MCF 10A (cell line): ENCODE measurements around the gene CPNE5. TPM values are rescaled to one million over a fixed set of nuclear protein-coding genes. Genes with fewer than 3 reads are reported as not detected.

ENCODE experiments used
- BruUV-seq: library from RNA; stranded (reverse); fragments of 400-500 nt; replicated peaks from 2 replicates; lab custom pipeline; 2021; lab: Mats Ljungman, UMichigan
- CTCF ChIA-PET: fragments of 300-600 bp; sonication (Branson Sonifier 250); formaldehyde crosslinking; extraction: SDS; loops from one replicate; lab custom pipeline; 2021; ENCODE audit warnings: antibody characterized with exemption, inconsistent platforms; lab: Yijun Ruan, JAX
- POLR2A ChIA-PET: fragments of 300-600, 350-650 bp; sonication (Branson Sonifier 250); formaldehyde crosslinking; extraction: SDS; loops from one replicate; lab custom pipeline; 2020; ENCODE audit warnings: antibody characterized with exemption, inconsistent platforms; lab: Yijun Ruan, JAX
- DNase-seq: peaks from one replicate; pipeline ENCODE4 v3.0.0-alpha.2; 2018; ENCODE audit not compliant: unreplicated experiment
- H3K27ac Mint-ChIP-seq: one replicate; pipeline ENCODE4 v1.8.0; 2022; ENCODE audit warnings: mild to moderate bottlenecking, low read depth, mixed read lengths; ENCODE audit not compliant: unreplicated experiment
- H3K27me3 Mint-ChIP-seq: one replicate; pipeline ENCODE4 v1.8.0; 2022; ENCODE audit warnings: mixed read lengths; ENCODE audit not compliant: insufficient read depth, unreplicated experiment
- H3K36me3 Mint-ChIP-seq: one replicate; pipeline ENCODE4 v1.8.0; 2022; ENCODE audit warnings: mild to moderate bottlenecking, moderate library complexity, mixed read lengths; ENCODE audit not compliant: insufficient read depth, unreplicated experiment
- H3K4me1 Mint-ChIP-seq: one replicate; pipeline ENCODE4 v1.8.0; 2022; ENCODE audit warnings: mixed read lengths; ENCODE audit not compliant: insufficient read depth, unreplicated experiment
- H3K4me3 Mint-ChIP-seq: one replicate; pipeline ENCODE4 v1.8.0; 2022; ENCODE audit warnings: mild to moderate bottlenecking, moderate library complexity, mixed read lengths; ENCODE audit not compliant: unreplicated experiment
- H3K9me3 Mint-ChIP-seq: one replicate; pipeline ENCODE4 v1.8.0; 2022; ENCODE audit warnings: mixed read lengths; ENCODE audit not compliant: unreplicated experiment
- CTCF ChIP-seq: fragments of 200-600 bp; IDR thresholded peaks from one replicate; pipeline ENCODE4 v1.8.0; 2022; ENCODE audit warnings: antibody characterized with exemption, mild to moderate bottlenecking; ENCODE audit not compliant: unreplicated experiment
- intact Hi-C: fragments of 100-400 bp; cut with micrococcal nuclease; formaldehyde crosslinking; loops from 2 replicates; pipeline ENCODE4 v1.14.1; 2022
- total RNA-seq: library from RNA; stranded (reverse); gene quantifications from 2 replicates; pipeline ENCODE4 v1.2.3, GENCODE V29; 2022

CPNE5 gene
- total RNA-seq, 1 experiment from 2014 or later, result not detected

- no TSS peak for BruUV-seq
- Mint-ChIP-seq H3K9me3 (no peaks in the 10 kb centered on the region), H3K4me1 (no peaks in the 10 kb centered on the region), H3K27me3 (peaks cover 12% of the 10 kb centered on the region), H3K4me3 (no peak overlapping the region), H3K36me3 (no peaks in the 10 kb centered on the region), H3K27ac (no peak overlapping the region)
- ChIA-PET CTCF (interaction anchor here (1.4 kb wide), 1 partner anchor 39 kb away, joined by 4 read pairs; no protein-coding TSS in a partner anchor), POLR2A (no interaction called here)
- TF ChIP-seq CTCF, result no peak
- intact Hi-C loops, result no loop called here
- no peak for DNase-seq
Observed at GRCh38 chr6:36797653-36798052, 41.6 kb downstream of the CPNE5 start.

- intact Hi-C loops, result no loop called here
- peaks cover 12% of the 10 kb centered on the region for H3K27me3 Mint-ChIP-seq
- H3K27ac Mint-ChIP-seq, result no peak overlapping the region
- ChIA-PET CTCF (no interaction called here), POLR2A (interaction anchor here (0.6 kb wide), 1 partner anchor 41 kb away, joined by 3 read pairs; no protein-coding TSS in a partner anchor)
- H3K4me1 Mint-ChIP-seq, result no peaks in the 10 kb centered on the region
- no peaks in the 10 kb centered on the region for H3K36me3 Mint-ChIP-seq
- no peak overlapping the region for H3K4me3 Mint-ChIP-seq
- no TSS peak for BruUV-seq
- no peaks in the 10 kb centered on the region for H3K9me3 Mint-ChIP-seq
- no peak for TF ChIP-seq CTCF
- no peak for DNase-seq
Observed at GRCh38 chr6:36797055-36797454, 42.2 kb downstream of the CPNE5 start.

- ChIA-PET POLR2A (no interaction called here), CTCF (no interaction called here)
- no peak overlapping the region for H3K4me3 Mint-ChIP-seq
- no TSS peak for BruUV-seq
- H3K9me3 Mint-ChIP-seq, result no peaks in the 10 kb centered on the region
- H3K4me1 Mint-ChIP-seq, result no peaks in the 10 kb centered on the region
- intact Hi-C loops, result no loop called here
- H3K36me3 Mint-ChIP-seq, result no peaks in the 10 kb centered on the region
- no peak for DNase-seq
- H3K27ac Mint-ChIP-seq, result no peak overlapping the region
- no peak for TF ChIP-seq CTCF
- peaks cover 23% of the 10 kb centered on the region for H3K27me3 Mint-ChIP-seq
Observed at GRCh38 chr6:36794713-36795065, 44.6 kb downstream of the CPNE5 start.

DNA sequence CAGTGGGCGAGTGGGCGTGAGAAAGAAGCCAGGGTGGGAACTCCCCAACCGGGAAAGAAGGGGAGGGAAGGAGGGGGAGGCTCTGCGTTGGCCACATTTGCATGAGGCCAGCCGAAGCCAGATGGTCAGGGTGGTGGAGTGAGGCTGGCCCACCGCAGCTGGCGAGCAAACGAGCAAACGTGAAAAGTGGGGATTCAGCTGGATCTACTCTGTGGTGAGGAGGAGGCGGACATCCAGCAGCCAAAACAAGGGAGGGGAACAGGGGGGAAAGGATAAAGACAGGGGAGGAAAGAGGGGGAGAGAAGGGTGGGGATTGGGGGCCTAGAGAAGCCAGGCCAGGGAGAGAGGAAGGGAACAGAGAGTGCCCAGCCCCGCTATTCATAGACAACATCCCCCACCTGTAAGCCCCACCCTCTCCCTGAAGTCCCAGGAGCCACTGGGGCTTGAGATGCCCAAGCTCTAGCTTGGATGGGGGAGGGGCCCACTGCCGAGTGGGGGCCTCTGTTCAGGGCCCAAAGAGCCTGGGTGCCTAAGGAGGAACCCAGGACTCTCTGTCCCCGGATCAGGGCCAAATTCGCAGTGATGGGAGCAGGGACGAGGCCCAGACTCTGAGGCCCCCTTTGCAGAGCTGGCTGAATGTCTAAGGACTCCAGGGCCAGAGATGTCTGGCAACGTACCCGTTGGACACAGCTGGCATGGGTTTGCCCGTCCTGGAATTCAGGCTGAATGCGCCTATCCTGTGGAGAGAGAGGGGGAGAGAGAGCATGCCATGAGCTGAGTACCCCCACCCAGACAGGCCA, 45.1 kb downstream of the CPNE5 start:
- Mint-ChIP-seq H3K27ac (no peak overlapping the region), H3K36me3 (no peaks in the 10 kb centered on the region), H3K27me3 (peaks cover 23% of the 10 kb centered on the region), H3K4me3 (no peak overlapping the region), H3K9me3 (no peaks in the 10 kb centered on the region), H3K4me1 (no peaks in the 10 kb centered on the region)
- ChIA-PET CTCF (interaction anchor here (3.3 kb wide), 1 partner anchor 12 kb away, joined by 14 read pairs; no protein-coding TSS in a partner anchor), POLR2A (interaction anchor here (0.5 kb wide), 1 partner anchor 587 kb away, joined by 4 read pairs; no protein-coding TSS in a partner anchor)
- BruUV-seq, result no TSS peak
- no peak for DNase-seq
- no peak for TF ChIP-seq CTCF
- intact Hi-C loops, result no loop called here
